ENCODE results near the gene UBXN6.

UBXN6 gene

DNA sequence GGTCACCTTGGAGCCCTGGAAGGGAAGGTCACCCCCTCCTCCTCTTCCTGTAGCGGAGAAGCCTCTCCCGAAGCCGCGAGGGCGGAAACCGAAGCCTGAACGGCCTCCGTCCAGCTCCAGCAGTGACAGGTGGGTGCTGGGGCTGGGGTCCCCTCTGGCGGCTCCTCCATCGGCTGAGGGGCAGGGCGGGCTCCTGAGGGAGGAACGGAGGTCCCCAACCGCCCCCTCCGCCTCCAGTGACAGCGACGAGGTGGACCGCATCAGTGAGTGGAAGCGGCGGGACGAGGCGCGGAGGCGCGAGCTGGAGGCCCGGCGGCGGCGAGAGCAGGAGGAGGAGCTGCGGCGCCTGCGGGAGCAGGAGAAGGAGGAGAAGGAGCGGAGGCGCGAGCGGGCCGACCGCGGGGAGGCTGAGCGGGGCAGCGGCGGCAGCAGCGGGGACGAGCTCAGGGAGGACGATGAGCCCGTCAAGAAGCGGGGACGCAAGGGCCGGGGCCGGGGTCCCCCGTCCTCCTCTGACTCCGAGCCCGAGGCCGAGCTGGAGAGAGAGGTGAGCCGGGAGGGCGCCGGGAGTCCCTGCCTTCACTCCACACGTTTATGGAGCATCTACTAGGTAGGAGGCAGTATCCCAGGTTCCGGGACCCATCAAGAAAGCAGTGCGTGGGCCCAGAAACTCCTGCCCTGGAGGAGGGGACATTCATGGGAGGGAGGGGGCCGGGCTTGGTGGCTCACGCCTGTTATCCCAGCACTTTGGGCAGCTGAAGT lies 36.5 kb upstream of the UBXN6 start:
- no peak for DNase-seq (ENCODE audit: low spot score)

DNA sequence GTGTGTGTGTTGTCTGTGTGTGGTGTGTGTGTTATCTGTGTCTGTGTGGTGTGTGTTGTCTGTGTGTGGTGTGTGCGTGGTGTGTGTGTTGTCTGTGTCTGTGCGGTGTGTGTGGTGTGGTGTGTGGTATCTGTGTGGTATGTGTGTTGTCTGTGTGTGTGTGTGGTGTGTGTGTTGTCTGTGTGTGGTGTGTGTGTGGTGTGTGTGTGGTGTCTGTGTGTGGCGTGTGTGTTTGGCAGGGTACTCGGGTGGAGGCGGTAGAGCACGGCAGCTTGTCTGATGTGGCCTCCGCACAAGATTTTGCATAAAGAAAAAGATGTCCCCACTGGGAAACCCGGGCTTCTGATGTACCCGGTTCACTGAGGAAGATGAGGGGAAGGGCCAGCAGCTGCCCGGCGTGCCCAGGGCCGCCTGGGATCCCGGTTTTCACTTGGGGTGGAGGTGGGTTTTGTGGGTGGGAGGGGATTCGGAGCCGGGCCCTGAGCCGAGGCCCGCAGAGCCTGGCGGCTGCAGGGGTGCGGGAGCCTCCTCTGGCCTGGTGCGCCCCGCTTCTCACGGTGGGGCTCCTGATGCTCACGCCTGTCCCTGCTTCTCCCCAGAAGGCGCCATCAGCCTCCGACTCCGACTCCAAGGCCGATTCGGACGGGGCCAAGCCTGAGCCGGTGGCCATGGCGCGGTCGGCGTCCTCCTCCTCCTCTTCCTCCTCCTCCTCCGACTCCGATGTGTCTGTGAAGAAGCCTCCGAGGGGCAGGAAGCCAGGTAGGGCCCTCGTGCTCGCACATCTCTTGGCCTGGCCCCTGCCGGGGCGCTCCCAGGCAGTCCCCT lies 35.7 kb upstream of the UBXN6 start:
- DNase-seq (ENCODE audit: low spot score), result no peak

DNA sequence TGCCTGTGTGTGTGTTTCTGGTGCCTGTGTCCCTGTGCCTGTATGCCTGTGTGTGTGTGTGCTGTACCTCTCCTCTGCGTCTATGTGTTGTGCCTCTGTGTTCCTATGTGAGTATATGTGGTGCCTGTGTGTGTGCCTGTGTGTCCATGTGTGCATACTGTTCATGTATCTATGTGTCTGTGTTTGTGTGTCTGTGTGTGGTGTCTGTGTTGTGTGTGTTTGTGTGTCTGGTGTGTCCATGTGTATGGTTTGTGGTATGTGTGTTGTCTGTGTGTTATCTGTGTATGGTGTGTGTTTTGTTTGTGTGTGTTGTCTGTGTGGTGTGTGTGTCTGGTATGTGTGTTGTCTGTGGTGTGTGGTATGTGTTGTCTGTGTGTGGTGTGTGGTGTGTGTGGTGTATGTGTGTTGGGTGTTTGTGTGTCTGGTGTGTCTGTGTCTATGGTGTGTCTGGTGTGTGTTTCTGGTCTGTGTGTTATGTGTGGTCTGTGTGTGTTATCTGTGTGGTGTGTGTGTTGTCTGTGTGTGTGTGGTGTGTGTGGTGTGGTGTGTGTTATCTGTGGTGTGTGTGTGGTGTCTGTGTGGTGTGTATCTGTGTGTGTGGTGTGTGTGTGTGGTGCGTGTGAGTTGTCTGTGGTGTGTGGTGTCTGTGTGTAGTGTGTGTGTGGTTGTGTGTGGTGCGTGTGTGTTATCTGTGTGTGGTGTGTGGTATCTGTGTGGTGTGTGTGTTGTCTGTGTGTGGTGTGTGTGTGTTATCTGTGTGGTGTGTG lies 34.9 kb upstream of the UBXN6 start:
- DNase-seq (ENCODE audit: low spot score), result no peak

DNA sequence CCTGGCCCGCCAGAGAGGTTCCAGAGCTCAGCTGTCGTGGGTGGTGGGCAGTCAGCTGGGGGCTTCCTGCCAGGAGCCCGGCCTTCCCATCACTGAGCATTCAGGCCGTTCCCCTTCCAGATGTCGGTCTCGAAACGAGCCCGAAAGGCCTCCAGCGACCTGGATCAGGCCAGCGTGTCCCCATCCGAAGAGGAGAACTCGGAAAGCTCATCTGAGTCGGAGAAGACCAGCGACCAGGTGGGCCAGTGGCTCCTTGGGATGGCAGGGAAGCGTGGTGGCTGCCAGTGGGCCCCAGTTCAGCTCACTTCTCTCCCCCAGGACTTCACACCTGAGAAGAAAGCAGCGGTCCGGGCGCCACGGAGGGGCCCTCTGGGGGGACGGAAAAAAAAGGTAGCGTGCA lies 33.9 kb upstream of the UBXN6 start:
- no peak for DNase-seq (ENCODE audit: low spot score)

DNA sequence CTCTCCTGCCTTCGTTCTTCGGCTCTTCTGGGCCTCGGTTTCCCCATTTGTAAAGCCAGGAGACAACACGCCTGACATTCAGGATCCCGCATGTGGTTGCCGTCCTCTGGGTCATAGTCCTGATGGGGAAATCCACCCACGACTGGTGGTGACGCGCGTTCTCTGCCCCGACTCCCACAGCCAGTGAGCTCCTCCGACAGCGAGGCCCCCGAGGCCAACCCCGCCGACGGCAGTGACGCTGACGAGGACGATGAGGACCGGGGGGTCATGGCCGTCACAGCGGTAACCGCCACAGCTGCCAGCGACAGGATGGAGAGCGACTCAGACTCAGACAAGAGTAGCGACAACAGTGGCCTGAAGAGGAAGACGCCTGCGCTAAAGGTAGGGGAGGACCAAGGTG lies 30.9 kb upstream of the UBXN6 start:
- DNase-seq (ENCODE audit: low spot score), result no peak

DNA sequence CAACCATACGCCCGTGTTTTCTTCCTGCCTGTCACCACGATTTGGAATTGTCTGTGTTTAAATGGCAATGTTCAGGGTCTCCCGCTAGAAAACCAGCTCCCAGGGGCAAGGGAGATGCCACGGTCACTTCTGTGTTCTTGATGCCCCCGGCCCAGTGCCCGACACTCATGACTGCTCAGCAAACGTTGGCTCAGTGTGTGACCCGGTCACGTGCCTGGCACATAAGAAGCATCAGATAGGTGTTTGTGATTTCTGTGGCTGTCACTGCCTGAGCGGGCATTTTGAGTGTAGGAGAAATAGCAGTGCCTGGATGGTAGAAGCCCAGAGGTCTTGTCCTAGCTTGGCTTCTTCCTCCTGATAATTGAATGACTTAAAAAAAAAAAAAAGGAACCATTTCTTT lies 30.0 kb upstream of the UBXN6 start:
- no peak for DNase-seq (ENCODE audit: low spot score)

DNA sequence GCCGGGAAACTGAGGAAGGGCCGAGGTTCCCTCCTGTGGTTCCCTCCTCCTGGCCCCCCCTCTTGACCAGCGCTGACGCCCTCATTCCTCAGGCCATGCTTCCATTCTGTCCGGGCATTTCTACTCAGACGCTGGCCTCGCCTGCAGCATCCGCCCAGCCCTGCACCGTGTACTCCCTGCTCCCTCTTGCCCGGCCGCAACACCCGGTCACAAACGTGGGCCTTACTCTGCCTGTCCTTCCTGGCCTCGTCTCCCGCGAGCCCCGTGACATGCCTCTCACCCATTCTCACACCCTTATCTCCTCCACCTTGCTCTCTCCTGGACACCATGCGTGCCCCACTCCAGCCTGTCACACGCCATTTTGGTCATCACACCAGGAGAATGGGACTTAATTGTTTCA lies 25.8 kb upstream of the UBXN6 start:
- no peak for DNase-seq (ENCODE audit: low spot score)

DNA sequence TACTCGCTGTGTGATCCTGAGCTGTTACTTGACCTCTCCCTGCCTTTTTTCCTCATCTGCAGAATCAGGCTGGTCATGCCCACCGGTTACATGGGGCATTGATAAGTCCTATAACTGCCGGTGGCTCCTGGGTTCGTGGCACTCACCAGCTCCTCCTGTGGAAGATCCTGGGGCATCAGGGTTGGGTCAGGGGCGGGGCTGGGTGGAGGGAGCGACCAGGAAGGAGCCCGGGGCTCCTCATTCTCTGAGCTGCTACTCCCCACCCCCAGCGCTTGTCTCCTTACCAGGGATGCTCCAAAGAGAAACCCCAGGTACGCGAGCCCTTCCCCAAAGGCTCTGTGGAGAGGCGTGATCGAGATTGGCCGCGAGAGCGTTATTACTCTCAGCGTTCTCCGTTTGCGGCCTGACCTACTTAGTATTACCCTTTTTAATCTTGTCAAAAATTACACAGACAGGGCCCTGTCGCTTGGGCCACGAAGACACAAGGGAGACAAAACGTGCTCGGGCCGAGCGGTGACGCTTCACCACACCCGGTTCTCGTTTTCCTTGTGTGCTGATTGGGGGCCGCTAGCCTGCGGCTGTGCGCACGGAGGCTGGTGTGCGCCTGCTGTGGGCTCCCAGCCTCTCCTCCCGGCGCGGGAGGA lies 25.2 kb upstream of the UBXN6 start:
- no peak for DNase-seq (ENCODE audit: low spot score)

DNA sequence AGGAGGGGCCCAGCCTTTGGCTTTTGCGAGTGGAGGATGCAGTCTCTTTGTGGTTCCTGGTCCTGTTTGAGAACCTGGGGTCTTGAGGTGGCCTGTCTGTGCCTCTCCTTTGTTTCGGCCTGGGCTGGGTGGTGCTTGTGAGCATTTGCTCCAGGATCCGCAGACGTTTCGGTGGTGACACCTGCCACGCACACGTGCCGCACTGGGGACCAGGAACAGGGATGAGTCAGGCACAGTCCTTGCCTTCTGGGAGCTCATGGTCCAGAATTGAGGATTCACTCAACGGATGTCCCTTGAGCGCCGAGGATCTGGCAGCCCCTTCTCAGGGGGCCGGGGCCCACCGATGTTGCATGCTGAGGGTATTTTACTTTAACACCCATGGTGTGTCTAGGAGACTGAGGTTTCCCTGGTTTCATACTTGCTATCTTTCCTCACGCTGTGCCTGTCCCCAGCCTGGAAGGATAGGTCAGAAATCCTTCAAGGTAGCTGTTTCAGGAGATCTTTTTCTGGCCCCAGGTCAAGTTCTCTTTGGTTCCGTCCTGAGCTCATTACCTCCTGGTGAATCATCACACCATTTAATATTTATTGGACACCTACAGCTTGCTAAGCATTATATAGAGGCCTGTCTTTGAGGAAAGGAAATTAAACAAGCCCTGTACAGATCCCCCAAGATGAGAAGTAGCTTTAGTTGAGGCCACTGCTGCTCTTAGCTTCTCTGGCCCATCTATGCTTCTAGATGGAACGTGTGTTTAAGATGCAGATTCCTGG lies 19.6 kb upstream of the UBXN6 start:
- DNase-seq (ENCODE audit: low spot score), result no peak

DNA sequence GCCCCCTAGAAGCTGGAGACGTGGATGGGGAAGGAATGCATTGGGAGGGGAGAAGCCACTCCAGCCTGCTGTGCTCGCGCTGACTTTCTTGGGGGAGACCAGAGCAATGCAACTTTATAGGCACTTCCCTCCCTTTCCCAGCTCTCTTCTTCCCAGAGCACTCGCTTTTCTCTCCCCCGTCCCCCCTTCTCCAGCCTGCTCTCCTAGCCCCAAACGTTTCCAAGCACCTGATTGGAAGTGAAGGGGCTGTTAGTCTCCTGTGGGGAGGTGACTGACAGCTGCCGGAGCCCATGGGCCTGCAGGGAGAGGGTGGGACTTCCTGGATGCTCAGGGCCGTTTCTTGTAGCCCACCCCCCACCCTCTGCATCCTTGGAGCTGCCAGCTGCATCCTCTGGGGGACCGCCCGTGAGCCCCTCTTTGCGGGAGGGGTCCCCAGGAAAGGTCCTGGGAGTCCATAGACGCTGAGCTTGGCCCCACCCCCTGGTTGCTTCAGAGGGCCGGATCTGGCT lies 17.0 kb upstream of the UBXN6 start:
- peak; percentile 45 for DNase-seq (ENCODE audit: low spot score)

DNA sequence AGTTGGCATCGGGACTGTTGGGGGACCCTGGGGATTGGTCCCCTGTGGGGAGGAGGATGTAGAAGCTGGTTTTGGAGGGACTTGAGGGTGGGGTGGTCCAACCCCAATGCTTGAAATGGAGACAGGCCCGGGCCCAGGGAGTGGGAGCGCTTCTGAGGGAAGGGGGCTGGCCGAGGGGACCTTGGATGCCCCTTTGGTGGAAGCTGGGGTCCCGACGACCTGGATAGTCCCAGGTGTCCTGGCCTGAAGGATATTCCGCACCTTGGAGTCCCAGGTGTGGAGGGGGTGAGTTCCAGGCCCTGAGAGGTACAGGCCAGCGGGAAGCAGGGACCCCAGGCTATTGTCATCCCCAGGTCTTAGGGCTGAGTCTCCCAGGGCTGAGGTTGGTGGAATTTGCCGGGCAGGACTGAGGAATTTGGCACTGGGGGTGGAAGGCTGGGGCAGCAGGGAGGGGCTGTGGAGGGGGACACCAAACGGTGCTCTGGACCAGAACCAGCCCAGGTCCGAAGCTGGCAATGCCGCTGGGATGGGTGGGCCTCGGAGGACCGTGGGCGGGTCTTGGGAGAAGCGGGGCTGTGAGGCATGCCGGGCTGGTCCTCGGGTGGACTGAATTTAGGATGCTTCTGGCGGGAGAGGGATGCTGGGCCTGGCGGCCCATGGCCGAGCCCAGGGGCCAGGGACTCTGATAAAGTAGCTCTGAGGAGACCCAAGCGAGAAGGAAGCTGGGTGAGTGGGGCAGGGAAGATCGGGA lies 16.3 kb upstream of the UBXN6 start:
- DNase-seq (ENCODE audit: low spot score), result no peak

DNA sequence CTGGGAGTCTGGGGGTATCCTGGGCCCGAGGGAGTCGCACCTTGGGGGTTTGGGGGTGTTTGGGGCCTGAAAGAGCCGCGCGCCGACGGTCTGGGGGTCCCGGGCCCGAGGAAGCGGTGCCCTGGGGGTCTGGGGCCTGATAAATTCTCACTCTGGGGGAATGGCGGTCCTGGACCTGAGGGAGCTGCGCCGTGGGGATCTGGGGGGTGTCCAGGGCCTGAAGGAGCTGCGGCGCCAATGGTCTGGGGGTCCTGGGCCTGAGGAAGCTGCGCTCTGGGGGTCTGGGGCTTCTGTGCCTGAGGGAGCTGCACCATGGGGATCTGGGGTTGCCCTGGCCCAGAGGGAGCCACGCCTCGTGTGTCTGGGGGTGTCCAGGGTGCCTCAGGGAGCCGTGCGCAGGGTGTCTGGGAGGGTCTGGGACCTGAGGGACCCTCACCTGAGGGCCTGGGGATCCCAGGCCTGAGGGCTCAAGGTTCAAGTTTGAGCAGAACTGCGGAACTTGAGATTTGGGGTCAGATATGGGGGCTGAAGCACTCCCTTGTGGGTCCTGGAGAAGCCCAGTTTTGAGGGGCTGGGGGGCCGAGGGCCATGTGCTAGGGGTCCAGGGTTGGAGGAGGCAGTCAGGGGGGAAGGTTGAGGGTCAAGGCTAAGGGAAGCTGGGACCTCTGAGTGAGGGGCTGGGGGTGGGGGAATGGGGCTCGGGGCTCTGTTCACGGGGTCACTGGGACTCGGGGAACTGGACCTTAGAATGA lies 15.6 kb upstream of the UBXN6 start:
- DNase-seq (ENCODE audit: low spot score), result no peak

DNA sequence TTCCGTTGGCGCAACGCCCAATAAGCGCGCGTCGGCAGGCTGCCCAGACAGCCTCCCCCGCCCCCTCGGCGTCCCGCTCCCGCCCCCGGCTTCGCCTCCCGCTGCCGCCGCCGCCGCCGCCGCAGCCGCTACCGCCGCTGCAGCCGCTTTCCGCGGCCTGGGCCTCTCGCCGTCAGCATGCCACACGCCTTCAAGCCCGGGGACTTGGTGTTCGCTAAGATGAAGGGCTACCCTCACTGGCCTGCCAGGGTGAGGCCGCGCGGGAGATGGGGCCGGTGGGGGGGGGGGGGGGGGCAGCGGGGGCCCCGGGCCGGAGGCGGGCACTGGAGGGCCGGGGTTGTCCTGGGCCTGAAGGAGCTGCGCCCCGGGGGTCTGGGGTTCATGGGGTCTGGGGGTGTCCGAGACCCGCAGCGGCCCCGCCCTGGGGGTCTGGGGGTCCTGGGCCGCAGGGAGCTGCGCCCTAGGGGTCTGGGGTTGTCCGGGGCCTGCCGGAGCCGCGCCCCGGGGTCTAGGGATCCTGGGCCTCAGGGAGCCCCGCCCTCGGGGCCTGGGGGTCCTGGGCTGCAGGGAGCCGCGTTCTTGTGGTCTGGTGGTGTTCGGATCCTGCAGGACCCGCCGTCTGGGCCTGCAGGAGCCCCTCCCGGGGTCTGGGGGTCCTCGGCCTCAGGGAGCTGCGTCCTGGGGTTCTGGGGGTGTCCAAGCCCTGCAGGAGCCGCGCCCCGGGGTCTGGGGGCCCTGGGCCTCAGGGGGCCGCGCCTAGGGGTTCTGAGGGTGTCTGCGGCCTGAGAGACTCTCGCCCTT lies 14.8 kb upstream of the UBXN6 start, which contains the start of gene HDGFL2:
TSS of gene HDGFL2 (plus strand) at position 124 of the 801 bp plus-strand sequence. CDS start at position 178, 54 bp downstream.
- DNase-seq (ENCODE audit: low spot score), result no peak

DNA sequence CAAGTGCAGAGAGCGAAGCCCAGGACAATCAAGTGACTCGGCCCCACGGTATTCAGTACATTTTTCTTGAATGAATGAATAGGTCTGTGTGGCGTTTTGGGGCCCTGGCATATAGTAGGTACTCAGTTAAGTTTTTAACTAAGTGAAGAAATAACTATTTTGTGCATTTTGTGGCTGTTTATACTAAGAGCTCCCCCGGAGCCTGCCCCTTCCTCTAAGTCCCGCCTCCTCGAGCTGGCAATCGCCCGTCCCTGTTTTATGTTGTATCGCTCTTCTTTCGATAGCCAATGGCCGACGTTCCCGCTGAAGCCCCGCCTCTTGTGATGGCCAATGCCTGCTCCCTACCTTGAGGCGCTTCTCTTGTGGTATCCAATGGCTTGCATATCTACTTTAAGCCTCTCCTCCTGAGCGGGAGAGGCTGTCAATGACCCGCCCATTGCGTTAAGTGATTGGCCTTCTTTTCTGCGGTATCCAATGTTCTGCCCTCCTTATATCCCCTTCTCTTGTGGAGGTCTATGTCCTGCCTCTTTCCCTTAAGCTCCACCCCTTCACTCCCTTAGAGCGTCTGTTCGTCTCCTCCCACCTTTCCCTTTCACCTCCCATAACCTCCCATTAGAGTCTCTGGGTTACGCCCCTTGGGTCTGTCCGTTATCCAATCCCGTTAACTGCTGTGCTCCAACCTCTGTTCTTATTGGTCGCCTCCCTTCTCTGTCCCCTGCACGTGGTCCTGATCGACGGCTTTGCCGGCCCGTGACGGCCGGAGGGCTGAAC lies 14.0 kb upstream of the UBXN6 start:
- DNase-seq (ENCODE audit: low spot score), result peak; percentile 100

DNA sequence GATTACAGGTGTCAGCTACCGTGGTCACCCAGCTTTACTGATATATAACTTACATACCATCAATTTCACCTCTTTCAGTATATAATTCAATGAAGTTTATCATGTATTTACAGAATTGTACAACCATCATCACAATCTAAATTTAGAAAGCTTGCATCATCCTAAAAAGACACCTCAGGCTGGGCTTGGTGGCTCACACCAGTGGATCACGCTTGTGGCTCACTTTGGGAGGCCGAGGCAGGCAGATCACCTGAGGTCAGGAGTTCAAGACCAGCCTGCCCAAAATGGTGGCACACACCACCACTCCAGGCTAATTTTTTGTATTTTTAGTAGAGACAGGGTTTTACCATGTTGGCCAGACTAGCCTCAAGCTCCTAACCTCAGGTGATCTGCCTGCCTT lies 10.2 kb upstream of the UBXN6 start:
- DNase-seq (ENCODE audit: low spot score), result no peak

DNA sequence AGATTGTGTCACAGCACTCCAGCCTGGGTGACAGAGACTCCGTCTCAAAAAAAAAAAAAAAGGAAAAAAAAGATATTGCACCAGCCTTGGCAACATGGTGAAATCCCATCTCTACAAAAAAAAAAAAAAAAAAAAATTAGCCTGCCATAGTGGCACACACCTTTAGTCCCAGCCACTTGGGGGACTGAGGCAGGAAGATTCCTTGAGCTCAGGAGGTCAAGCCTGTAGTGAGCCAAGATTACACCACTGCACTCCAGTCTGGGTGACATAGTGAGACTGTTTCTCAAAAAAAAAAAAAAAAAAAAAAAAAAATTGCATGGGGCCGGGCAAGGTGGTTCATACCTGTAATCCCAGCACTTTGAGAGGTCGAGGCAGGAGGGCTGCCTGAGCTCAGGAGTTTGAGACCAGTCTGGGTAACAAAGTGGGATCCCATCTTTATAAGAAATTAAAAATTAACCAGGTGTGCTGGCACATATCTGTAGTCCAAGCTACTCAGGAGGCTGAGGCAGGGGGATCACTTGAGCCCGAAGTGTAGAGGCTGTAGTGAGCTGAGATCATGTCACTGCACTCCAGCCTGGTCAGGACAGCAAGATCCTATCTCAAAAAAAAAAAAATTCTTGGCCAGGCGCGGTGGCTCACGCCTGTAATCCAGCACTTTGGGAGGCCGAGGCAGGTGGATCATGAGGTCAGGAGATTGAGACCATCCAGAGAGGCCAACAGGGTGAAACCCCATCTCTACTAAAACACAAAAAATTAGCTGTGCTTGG lies 7.4 kb upstream of the UBXN6 start:
- no peak for DNase-seq (ENCODE audit: low spot score)

All from globus pallidus (tissue), 1 donor.